HG03571 (cell line): ENCODE measurements around the gene TBC1D22A.
"Not testable (repeated sequence)": the region's sequence is repeated elsewhere in the genome, so short reads cannot be mapped to it uniquely, and the experiment has no call there.

Experiments
- ATAC-seq: cut with Tn5 transposase; IDR thresholded peaks from one replicate; pipeline ENCODE4 v1.9.1; 2021; ENCODE audit not compliant: unreplicated experiment

Gene TBC1D22A

DNA sequence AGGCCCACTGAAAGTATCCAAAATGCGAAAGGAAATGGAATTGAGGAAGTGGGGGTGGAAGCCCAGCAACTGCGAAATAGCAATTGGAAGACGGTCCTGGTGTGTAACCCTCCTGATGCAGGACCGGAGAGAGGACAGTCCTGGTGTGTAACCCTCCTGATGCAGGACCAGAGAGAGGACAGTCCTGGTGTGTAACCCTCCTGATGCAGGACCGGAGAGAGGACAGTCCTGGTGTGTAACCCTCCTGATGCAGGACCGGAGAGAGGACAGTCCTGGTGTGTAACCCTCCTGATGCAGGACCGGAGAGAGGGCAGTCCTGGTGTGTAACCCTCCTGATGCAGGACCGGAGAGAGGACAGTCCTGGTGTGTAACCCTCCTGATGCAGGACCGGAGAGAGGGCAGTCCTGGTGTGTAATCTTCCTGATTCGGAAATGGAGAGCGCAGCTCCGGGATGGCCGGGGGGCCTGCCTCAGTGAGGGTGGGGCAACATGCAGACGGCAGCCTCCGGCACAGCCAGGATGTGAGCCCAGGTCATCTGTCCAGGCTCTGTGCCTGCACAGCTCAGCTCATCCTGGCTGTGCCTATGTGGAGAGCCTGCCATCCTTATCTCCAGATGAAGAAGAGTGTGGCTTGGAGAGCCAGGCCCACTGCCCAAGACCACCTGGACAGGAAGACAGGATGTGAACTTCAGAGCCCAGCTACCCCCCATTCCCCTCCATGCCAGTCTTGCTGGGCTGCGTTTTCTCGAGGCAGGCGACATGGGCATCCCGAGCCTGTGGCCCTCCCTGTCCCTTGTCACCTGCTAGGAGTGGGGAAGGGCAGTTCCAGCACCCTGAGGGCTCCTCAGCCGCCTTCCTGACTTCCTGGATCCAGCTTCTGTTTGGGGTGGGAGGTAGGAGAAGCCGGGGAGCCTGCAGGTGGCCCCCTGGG lies 408.3 kb downstream of the TBC1D22A start:
- ATAC-seq = not testable (repeated sequence)

DNA sequence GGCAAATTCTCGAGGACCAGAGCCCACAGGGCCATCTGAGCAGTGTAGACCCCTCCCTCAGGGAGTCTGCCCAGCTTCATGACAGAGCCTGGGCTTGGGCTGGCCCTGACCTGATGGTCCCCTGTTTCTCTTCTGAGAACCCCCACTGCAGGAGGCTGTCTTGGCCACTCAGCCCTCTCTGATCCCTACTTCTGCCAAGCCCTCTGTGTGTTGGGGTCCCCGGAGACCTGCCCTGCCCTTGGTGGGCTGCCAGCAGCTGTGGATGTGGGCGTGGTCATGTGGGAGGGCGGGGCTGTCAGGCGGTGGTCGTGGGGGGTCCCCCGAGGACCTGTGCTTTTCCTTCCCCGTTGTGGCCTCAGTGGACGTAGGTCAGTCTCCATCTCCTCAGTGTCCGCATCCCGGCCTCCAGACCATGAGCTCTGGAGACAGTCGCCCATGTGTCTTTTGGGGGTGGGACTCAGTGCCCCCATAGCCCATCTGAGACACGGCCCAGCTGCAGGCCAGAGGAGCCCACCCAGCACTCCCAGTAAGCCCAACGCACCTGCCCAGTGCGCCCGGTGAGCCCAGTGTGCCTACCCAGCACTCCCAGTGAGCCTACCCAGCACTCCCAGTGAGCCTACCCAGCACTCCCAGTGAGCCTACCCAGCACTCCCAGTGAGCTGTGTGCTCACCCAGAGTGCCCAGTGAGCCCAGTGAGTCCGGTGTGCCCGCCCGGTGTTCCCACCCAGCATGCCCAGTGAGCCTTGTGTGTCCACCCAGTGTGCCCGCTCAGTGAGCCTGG lies 409.2 kb downstream of the TBC1D22A start:
- ATAC-seq = no peak

DNA sequence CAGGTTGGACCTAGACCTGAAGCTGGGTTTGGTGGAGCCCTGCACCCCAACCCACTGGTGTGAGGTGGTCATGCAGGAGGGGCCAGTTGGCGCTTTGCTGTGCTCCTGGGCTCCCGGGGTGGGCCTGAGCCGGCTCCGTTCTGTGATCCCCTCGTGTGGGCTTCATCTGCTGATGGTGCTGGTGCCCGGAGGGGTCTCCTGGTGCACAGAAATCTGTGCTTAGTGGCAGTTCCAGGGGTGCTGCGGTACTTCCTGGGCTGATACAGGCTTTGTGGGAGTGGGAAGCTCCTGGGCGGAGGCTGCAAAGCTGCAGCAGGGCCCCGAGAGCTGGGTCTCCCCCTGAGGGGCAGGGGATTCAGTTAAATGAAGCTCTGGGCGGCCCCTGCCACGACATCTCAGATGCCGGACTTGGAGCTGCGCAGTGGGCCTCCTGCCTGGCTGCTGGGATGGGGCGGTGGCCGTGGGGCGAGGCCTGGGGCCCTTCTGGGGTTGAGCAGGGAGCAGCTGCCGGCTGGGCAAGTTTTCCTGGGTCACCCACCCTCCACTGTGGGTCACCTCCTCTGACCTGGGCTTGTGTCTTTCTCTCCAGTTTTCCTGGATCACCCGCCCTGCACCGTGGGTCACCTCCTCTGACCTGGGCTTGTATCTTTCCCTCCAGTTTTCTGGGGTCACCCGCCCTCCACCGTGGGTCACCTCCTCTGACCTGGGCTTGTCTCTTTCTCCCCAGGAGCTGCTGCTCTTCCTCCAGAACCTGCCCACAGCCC lies 410.5 kb downstream of the TBC1D22A start:
- no peak for ATAC-seq

DNA sequence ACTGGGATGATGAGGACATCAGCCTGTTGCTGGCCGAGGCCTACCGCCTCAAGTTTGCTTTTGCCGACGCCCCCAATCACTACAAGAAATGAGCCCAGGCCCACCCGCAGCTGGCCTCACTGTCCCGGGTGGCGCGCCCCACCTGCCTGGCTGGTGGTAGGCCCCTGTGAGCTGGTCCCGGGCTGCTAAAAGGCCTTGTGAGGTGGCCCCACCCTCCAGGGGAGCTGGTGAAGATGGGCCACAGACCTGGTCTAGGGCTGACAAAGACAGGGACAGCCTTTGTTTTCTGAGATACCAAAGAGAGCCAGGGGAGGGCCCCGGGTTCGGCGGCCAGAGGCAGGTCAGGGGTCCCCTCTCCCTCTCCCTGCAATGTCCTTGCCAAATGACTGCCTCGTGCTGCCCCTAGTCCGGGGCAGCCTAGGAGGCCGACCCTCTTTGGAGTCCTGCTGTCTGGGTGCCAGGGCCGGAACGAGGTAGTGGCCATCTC lies 411.1 kb downstream of the TBC1D22A start:
- ATAC-seq = no peak

DNA sequence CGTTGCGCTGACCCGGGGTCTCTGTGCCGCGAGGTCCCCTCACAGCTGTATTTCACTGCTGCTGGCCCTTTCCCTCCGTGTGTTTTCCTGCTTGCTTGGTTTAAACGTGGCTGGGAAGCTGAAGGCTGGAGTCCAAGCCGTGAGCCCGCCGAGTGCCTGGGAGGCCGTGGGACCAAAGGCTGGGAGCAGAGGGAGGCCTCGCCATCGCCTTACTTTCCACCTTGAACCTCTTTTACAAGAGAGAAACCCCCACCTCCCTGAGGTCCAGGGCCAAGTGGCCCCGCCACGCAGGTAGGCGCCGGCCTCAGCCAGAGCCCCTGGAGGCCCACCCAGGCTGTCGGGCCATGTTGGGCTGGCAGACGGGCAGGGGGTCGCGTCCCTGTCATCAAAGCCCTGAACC lies 411.6 kb downstream of the TBC1D22A start:
- no peak for ATAC-seq

DNA sequence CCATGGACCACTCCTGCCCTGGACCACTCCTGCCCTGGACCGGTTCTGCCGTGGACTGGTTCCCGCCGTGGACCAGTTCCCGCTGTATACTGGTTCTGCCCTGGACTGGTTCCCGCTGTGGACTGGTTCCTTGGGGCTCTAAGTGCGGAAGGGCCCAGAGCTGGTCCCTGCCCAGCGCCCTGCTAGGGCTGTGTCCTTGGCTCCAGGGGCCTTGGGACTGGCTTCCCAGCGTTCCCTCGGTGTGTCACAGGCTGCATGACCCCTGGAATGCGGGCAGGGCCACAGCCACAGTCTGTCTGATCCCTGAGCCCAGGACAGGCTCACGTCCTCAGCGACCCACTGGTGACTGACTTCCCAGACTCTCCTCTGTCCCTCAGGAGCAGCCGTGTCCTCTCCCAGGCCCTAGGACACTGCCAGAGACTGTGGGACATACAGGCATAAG lies 412.2 kb downstream of the TBC1D22A start:
- ATAC-seq = no peak

DNA sequence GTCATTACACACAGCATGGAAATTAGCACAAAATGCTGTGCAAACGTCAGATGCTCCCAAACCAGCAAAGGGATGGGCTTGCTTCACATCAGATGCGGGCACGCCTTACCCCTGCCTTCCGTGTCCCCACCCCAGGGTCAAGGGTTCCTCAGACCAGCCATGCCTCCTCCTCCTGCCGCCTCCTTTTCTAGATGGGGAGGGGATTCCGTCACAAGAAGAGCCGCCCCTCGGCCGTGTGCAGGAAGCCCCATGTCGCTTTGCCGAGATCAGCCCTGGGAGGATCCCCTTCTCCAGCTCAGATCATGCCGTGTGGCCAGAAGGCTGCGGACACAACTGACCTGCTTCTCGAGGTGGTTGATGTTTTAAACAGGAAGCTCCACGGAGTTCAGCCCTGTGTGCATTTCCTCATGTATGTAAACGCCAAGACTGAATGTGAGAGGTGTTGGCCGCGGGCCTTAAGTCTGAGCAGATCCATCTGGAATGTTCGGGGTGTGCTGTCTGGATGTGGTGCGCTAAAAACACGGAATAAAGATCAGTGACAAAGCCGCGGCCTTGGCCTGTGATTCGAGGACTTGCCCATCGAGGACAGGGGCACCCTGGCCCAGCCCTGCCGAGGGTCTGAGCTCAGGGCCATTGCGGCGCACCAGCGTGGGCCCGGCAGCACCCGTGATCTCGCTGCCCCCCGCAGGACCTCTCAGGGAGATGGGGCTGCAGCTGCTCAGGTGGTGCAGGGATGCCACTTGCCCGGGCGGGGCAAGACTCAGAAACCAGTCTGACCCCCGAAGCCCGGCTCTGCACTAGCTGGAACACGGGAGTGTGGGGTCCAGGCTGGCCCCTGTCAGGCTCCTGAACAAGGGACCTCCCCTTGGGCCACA lies 412.9 kb downstream of the TBC1D22A start:
- no peak for ATAC-seq

DNA sequence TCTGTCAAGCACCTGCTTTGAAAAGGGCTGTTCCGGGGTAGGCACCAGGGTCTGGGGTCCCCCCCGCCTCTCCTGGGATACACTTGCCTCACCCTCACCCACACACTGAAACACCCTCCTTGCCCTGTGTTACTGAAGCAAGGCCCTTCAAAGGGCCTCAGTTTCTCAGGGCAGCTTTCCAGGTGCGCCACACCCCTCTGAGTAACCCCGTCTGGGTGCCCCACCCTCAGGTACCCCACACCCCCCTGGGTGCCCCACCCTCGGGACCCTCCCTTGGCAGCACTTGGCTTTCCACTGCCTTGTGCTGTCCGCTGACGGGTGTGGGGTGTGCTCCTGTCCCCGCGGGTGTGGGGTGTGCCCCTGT lies 413.6 kb downstream of the TBC1D22A start:
- no peak for ATAC-seq

DNA sequence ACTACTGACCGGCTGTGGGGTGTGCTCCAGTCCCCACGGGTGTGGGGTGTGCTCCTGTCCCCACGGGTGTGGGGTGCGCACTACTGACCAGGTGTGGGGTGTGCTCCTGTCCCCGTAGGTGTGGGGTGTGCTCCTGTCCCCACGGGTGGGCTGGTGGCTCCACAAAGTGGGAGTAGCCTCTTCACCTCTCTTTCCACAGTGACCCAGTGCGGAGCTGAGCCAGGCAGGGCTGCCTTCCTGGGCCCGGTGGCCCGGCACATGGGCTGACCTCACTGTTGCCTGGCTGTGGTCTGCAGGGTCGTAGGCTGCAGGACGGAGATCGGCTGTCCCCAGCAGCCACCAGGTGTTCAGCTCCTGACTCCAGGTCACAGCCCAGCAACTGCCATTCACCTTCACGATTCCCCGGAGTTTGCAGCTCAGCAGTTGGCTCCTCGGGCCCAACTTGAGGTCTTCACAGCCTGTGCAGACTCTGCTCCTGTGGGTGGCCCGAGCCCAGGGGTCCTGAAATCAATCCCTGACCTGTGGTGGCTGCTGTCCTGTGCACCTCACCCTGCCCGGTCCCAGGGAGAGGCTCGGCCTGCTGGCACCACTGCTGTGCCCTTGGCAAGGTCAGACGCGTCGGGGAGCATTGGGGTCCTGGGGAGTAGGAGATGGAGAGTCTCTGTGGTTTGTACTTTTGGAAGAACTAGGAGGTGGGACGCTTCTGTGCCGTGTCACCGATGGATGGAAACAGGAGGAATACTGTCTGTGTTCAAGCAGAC lies 414.3 kb downstream of the TBC1D22A start:
- no peak for ATAC-seq

DNA sequence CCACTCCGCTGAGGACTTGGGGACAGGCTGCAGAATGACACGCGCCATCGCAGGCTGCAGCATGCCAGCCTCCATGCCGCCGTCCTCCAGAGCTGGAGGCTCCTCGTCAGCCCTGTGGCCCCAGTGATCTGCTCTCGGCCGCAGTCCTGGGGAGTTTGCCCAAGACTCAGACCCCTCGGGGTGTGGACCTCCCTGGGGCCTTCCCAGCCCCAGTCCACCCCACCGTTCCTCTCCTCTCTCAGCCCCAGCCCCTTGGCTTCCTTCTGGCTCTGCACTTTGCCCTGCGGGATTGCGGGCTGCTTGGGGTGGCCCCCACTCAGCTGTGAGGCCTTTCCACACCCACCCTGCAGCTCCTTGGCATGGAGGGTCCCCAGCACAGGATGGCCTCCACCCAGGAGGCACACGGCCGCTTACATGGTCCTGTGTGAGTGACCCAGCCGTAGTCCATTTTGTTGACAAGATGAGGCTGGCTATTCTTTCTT lies 414.9 kb downstream of the TBC1D22A start:
- no peak for ATAC-seq

DNA sequence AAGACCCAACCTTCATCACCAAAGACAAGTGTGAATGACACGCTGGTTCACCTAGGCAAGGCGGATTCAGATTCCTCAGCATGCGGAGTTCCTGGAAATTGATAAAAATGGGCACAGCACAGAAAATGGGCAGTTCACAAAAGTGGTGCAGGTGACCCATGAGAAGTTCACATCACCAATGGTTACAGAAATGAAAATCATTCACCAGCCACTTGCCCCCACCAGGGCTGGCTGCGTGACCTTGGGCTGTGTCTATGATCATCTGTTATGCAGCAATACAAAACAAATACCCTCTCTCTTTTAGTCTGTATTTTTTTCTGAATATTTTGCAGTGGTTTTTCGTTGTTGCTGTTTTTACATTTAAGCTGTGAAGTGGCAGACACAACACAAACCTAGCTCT lies 415.9 kb downstream of the TBC1D22A start:
- ATAC-seq = no peak

DNA sequence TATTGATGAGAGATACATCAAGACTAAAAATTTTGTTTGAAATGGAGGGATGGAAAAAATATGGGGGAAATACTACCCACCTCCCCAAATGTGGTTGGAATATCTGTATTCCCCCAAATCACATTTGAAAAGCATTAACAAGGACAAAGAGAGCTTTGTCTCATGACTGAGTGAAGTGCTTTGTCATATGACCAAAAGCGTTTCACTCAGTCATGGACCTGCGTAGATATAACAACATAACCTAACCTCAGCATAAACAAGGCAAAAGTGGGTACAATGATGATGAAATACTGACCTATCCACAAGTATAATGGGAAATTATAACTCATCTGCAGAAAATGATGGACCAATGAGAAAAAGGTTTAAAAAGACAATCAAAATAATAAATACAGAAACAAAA lies 418.3 kb downstream of the TBC1D22A start:
- ATAC-seq = no peak

DNA sequence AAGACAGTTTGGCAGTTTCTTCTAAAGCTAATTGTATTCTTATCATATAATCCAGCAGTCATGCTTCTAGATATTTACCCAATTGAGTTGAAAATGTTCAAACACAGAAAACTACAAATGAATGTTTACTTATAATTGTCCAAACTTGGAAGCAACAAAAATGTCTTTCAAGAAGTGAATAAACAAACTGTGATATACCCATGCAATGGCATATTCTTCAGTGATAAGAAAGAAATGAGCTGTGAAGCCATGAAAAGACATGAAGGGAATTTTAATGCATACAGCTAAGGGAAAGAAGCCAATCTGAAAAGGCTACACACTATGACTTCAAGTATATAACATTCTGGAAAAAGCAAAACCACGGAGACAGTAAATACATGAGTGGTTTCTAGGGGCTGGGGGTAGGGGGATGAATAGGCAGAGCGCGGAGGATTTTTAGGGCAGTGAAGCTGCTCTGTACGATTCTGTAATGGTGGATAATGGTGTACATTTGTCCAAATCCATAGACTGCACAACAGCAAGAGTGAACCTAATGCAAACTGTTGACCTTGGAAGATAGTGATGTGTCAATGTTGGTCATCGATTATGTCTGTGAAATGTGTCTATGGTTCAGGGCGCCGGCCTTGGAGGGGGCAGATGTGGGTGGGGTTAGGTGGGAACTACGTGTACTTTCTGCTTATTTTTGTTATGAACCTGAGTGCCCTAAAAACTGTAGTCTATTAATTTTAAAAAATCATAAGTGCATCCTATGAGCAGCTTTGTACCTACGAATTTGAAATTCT lies 424.9 kb downstream of the TBC1D22A start:
- ATAC-seq = no peak

DNA sequence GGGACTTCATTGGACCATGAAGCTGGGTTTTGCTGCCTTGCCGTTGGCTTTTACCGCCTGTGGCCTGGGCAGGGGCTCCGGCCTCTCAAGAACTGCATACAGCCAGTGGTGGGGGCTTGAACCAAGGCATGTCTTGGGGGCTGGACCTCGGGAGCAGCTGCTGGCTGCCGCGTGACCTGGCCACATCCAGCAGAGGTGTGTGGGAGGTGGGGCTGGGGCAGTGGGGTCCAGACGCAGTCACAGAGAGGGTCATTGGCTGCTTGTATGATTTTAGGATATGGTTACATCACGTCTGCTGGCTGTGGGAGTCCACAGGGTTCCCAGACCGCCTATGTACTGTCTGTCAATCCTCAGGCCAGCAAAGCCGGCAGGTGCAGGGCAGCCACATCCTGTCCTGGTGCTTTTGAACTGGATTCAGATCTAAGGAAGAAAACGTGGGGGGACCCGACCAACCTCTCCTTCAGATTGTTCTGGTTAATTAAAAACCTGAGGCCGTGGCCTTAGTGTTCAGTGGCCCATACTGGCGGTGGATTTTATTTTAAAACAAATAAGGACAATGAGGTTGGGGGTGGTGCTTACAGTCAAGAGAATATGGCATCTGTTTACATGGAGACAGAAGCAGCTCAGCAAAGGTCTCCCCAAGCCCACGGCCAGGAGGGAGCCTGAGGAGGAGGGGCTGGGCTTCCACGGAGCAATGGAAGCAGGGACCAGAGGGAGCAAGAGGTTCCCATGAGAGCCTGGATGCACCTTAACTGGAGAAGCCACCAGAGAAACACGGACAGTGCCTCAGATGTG lies 426.0 kb downstream of the TBC1D22A start:
- no peak for ATAC-seq

DNA sequence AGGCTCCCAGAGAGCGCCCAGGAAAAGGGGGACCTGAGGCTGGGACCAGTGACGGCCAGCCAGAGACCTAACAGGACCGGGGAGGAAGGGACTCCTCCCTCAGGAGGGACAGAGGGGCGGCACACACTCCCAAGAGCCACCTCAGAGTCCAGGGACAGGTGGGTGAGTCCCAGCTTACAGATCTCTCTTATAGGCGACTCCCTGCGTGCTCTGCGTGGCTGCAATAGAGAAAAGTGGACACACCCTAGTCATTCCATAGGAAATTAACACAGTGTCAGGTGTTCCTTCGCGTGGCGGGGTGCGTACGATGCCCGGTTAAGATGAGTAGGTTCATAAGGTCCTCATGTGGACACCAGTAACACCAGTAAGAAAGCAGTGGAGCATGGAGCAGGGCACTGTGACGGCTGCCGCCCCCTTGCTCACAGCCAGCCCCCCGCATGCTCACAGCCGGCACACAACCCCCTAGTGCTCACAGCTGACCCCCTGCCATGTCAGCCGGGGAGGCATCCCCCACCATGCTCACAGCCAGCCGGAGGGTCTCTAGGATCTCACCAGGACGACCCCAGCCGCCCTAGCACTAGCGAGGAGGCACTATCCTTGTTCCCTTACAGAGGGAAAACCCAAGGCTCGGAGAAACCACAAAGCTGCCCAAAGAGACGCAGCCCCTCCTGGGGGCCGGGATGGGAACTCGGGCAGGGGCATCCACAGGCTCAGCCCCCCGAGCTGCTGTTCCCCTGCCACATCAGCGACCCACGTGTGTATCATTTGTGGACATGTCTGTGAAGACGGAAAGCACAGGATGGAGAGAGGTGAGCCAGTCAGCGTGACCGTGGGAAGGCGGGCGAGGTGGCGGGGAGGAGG lies 426.8 kb downstream of the TBC1D22A start:
- no peak for ATAC-seq

DNA sequence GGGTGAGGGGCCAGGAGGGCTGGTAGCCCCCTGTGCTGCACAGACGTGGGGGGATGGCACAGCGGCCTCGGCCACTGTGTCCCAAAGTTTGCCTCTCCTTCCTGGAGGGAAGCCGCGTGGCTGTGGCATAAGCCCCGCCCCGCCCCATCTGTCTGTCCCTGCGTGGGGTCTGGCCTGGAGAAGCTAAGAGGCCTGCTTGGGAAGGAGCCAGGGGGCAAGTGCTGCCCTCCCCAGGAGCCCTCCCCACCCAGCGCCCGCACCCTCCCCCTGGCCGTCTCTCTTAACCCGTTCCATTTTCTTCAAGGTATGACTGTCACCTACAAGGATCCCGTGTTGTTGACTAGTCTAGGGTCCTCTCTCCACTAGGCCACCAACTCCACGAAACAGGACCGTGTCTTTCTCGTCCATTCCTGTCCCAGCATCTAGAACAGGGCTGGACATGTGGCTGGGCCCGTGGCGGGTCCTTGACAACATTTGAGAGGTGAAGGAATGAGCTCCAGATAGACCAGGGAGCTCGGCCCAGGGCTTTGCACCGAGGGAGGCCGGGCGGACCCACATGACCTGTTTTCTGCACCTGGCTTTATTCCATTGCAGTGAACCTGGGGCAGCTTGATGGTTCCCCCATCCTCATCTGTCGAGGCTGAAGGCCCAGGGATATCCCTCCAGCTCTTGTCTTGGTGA lies 428.0 kb downstream of the TBC1D22A start:
- ATAC-seq = no peak
